HCT116 (cell line): ENCODE results near the gene RAB27A.
"Not testable (repeated sequence)": the region's sequence is repeated elsewhere in the genome, so short reads cannot be mapped to it uniquely, and the experiment has no call there.

Experiments used
- CTCF ChIP-seq, 3 experiments: fragments of 200-600 bp in 1 of 3; sonication (generic) in 1 of 3; IDR thresholded peaks in 2 of 3; conservative IDR thresholded peaks in 1 of 3; 2 replicates each; pipeline ENCODE4 v1.5.1; 2012 to 2017; ENCODE audit warnings: low read depth in 2 of 3, low read length in 2 of 3, antibody characterized with exemption in 1 of 3, borderline replicate concordance in 1 of 3, control low read depth in 1 of 3, mild to moderate bottlenecking in 1 of 3, mixed read lengths in 1 of 3, mixed run types in 1 of 3, moderate library complexity in 1 of 3; ENCODE audit not compliant: insufficient read depth in 1 of 3
- EZH2 ChIP-seq: fragments of 200-600 bp; sonication (generic); IDR thresholded peaks from 2 replicates; pipeline ENCODE4 v1.6.1; 2017; ENCODE audit warnings: antibody characterized with exemption, mixed run types
- EZH2phosphoT487 ChIP-seq: fragments of 200-600 bp; IDR thresholded peaks from 2 replicates; pipeline ENCODE4 v1.6.1; 2018; ENCODE audit warnings: antibody characterized with exemption, borderline replicate concordance
- POLR2A ChIP-seq: IDR thresholded peaks from 2 replicates; pipeline ENCODE4 v1.7.0; 2011; ENCODE audit warnings: borderline replicate concordance; ENCODE audit not compliant: insufficient read depth, insufficient read length; ENCODE audit errors: extremely low read depth
- POLR2AphosphoS5 ChIP-seq: IDR thresholded peaks from 2 replicates; pipeline ENCODE4 v1.6.1; 2011; ENCODE audit warnings: mild to moderate bottlenecking, low read depth, low read length, moderate library complexity
- YY1 ChIP-seq: IDR thresholded peaks from 2 replicates; pipeline ENCODE4 v1.6.1; 2011; ENCODE audit warnings: low read length, low read depth, moderate library complexity, mild to moderate bottlenecking; ENCODE audit not compliant: insufficient replicate concordance; ENCODE audit errors: extremely low read depth

- not testable (repeated sequence) for TF ChIP-seq EZH2phosphoT487; POLR2A; CTCF (IDR thresholded peaks at IDR 0.05 in 2 of 3, conservative IDR thresholded peaks at IDR 0.05 in 1 of 3; ENCODE audit: borderline replicate concordance in 1 of 3, insufficient read depth in 1 of 3, low read depth in 2 of 3, low read length in 2 of 3); POLR2AphosphoS5; EZH2; YY1
These were observed 3.0 kb downstream of the RAB27A start for GRCh38 chr15:55286442-55287189.
